ENCODE results near the gene DGAT2L6. TPM values are rescaled to one million over a fixed set of nuclear protein-coding genes. Genes with fewer than 3 reads are reported as not detected.
"Not testable (repeated sequence)": the region's sequence is repeated elsewhere in the genome, so short reads cannot be mapped to it uniquely, and the experiment has no call there.

Gene DGAT2L6
- total and polyA plus RNA-seq, 2 experiments from 2014 or later, result not detected

DNA sequence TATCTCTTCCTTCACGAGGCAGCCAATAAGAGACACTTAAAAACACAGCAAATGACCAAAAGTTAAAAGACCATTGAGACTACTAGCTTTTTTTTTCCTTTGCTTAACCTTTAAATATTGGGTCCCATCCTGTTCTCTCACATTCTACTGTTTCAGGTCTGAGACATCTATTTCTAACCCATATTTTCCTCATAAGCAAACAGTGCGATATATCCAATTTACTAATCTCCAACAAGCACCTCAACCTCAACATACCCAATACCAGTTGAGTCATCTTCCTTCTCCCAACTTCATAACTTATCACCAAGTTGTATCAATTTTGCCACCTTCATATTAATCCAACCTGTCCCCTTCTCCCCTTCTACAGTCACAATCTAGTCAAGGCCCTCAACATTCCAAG lies 64.2 kb downstream of the DGAT2L6 start:
- Histone ChIP-seq H3K9me3 (ENCODE audit: low read depth) (no peaks in the 10 kb centered on the region), H3K27me3 (no peaks in the 10 kb centered on the region)
- TF ChIP-seq, protein P1, sequence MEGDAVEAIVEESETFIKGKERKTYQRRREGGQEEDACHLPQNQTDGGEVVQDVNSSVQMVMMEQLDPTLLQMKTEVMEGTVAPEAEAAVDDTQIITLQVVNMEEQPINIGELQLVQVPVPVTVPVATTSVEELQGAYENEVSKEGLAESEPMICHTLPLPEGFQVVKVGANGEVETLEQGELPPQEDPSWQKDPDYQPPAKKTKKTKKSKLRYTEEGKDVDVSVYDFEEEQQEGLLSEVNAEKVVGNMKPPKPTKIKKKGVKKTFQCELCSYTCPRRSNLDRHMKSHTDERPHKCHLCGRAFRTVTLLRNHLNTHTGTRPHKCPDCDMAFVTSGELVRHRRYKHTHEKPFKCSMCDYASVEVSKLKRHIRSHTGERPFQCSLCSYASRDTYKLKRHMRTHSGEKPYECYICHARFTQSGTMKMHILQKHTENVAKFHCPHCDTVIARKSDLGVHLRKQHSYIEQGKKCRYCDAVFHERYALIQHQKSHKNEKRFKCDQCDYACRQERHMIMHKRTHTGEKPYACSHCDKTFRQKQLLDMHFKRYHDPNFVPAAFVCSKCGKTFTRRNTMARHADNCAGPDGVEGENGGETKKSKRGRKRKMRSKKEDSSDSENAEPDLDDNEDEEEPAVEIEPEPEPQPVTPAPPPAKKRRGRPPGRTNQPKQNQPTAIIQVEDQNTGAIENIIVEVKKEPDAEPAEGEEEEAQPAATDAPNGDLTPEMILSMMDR (IDR thresholded peaks at IDR 0.05; ENCODE audit: poor library complexity), result no peak
- TF ChIP-seq EZH2 (IDR thresholded peaks at IDR 0.05; ENCODE audit: borderline replicate concordance), result no peak
- TF ChIP-seq EZH2phosphoT487 (IDR thresholded peaks at IDR 0.05; ENCODE audit: low read depth, severe bottlenecking, unreplicated experiment), result no peak

GRCh38 chrX:70243601-70244000 lies 66.3 kb downstream of the DGAT2L6 start:
- not testable (repeated sequence) for H3K36me3 ChIP-seq (replicated peaks; ENCODE audit: insufficient read depth, low read depth); H3K79me2 ChIP-seq; H3K4me1 ChIP-seq (ENCODE audit: insufficient read depth); H3K9me3 ChIP-seq (ENCODE audit: low read depth); H3K27ac ChIP-seq; H2AFZ ChIP-seq; H4K20me1 ChIP-seq (ENCODE audit: insufficient read depth, poor library complexity, severe bottlenecking); H3K27me3 ChIP-seq; H3K4me2 ChIP-seq; DNase-seq (ENCODE audit: low spot score); H3K9me2 ChIP-seq (replicated peaks; ENCODE audit: insufficient read depth); H3K4me3 ChIP-seq
- WGBS (ENCODE audit: low lambda C conversion rate, missing lambda C conversion rate), result 66% methylated on average over 5 of the region's 5 CpGs

More for the DNA sequence above, 64.2 kb downstream of the DGAT2L6 start:
- H3K4me2 ChIP-seq, result no peak overlapping the region
- H3K9me2 ChIP-seq (replicated peaks; ENCODE audit: insufficient read depth), result no peaks in the 10 kb centered on the region
- H3K4me3 ChIP-seq, result no peak overlapping the region
- no peak overlapping the region for H2AFZ ChIP-seq
- no peaks in the 10 kb centered on the region for H3K4me1 ChIP-seq (ENCODE audit: insufficient read depth)
- no peaks in the 10 kb centered on the region for H3K79me2 ChIP-seq
- no peaks in the 10 kb centered on the region for H4K20me1 ChIP-seq (ENCODE audit: insufficient read depth, poor library complexity, severe bottlenecking)
- WGBS (ENCODE audit: low lambda C conversion rate, missing lambda C conversion rate), result 81% methylated on average over 2 of the region's 2 CpGs
- no peak for DNase-seq (ENCODE audit: low spot score)
- H3K27ac ChIP-seq, result no peak overlapping the region
- H3K36me3 ChIP-seq (replicated peaks; ENCODE audit: insufficient read depth, low read depth), result no peaks in the 10 kb centered on the region

DNA sequence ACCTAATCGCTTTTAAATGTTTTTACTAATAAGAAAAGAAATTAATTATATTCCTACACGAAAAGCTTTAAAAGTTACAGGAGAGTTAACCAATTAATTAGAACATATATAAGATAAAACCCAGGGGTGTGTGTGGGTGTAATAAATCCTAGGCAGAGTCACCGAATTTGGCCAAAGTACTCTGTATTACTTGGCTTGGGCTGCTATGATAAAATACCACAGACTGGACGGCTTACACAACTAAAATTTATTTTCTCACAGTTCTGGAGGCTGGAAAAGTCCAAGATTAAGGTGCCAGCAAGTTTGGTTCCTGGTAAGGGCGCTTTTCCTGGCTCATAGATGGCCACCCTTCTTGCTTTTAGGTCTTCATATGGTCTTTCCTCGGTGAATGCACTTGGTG lies 67.6 kb downstream of the DGAT2L6 start:
- H3K9me2 ChIP-seq (replicated peaks; ENCODE audit: insufficient read depth), result no peaks in the 10 kb centered on the region
- 74% methylated on average over 6 of the region's 6 CpGs for WGBS (ENCODE audit: low lambda C conversion rate, missing lambda C conversion rate)
- no peaks in the 10 kb centered on the region for H3K9me3 ChIP-seq (ENCODE audit: low read depth)
- H3K79me2 ChIP-seq, result no peaks in the 10 kb centered on the region
- H3K36me3 ChIP-seq (replicated peaks; ENCODE audit: insufficient read depth, low read depth), result no peaks in the 10 kb centered on the region
- no peaks in the 10 kb centered on the region for H4K20me1 ChIP-seq (ENCODE audit: insufficient read depth, poor library complexity, severe bottlenecking)
- H3K27ac ChIP-seq, result no peak overlapping the region
- no peak for DNase-seq (ENCODE audit: low spot score)
- TF ChIP-seq, protein P1 (IDR thresholded peaks at IDR 0.05; ENCODE audit: poor library complexity), result no peak
- TF ChIP-seq EZH2phosphoT487 (IDR thresholded peaks at IDR 0.05; ENCODE audit: low read depth, severe bottlenecking, unreplicated experiment), result no peak
- TF ChIP-seq EZH2 (IDR thresholded peaks at IDR 0.05; ENCODE audit: borderline replicate concordance), result no peak
- H3K27me3 ChIP-seq, result no peaks in the 10 kb centered on the region
- H2AFZ ChIP-seq, result no peak overlapping the region
- H3K4me3 ChIP-seq, result no peak overlapping the region
- no peak overlapping the region for H3K4me2 ChIP-seq
- H3K4me1 ChIP-seq (ENCODE audit: insufficient read depth), result no peaks in the 10 kb centered on the region

DNA sequence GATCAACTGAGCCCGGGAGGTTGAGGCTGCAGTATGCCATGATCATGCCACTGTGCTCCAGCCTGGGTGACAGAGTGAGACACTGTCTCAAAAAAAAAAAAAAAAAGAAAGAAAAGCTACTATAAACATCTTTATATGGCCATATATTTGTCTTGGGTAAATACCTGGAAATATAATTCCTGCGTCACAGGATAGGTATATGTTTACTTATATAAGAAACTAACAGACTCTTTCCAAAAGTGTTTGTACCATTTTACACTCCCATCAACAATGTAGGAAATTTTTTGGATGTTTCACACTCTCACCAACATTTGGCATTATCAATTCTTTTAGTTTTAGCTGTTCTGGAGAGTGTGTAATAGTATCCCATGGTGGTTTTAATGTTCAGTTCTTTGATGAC lies 70.0 kb downstream of the DGAT2L6 start:
- H3K9me3 ChIP-seq (ENCODE audit: low read depth), result no peaks in the 10 kb centered on the region
- no peak overlapping the region for H3K4me3 ChIP-seq
- no peaks in the 10 kb centered on the region for H3K9me2 ChIP-seq (replicated peaks; ENCODE audit: insufficient read depth)
- TF ChIP-seq, protein P1 (IDR thresholded peaks at IDR 0.05; ENCODE audit: poor library complexity), result no peak
- no peak for TF ChIP-seq EZH2phosphoT487 (IDR thresholded peaks at IDR 0.05; ENCODE audit: low read depth, severe bottlenecking, unreplicated experiment)
- TF ChIP-seq EZH2 (IDR thresholded peaks at IDR 0.05; ENCODE audit: borderline replicate concordance), result no peak
- no peaks in the 10 kb centered on the region for H4K20me1 ChIP-seq (ENCODE audit: insufficient read depth, poor library complexity, severe bottlenecking)
- WGBS (ENCODE audit: low lambda C conversion rate, missing lambda C conversion rate), result 88% methylated on average over 2 of the region's 2 CpGs
- DNase-seq (ENCODE audit: low spot score), result no peak
- H3K36me3 ChIP-seq (replicated peaks; ENCODE audit: insufficient read depth, low read depth), result no peaks in the 10 kb centered on the region
- H3K4me1 ChIP-seq (ENCODE audit: insufficient read depth), result no peaks in the 10 kb centered on the region
- H3K79me2 ChIP-seq, result no peaks in the 10 kb centered on the region
- no peak overlapping the region for H2AFZ ChIP-seq
- H3K4me2 ChIP-seq, result no peak overlapping the region
- no peak overlapping the region for H3K27ac ChIP-seq
- H3K27me3 ChIP-seq, result no peaks in the 10 kb centered on the region
